Breast epithelium (tissue), 4 donors: ENCODE results near the gene BCAS3. TPM values are rescaled to one million over a fixed set of nuclear protein-coding genes. Genes with fewer than 3 reads are reported as not detected.

Experiments used
- DNase-seq, 2 donors: peaks; one replicate each; pipeline ENCODE4 v3.0.0-alpha.2; 2019; ENCODE audit warnings: low spot score in 2 of 2
- H3K27ac ChIP-seq, 2 donors: fragments of 200-600 bp; sonication (generic) in 1 of 2; one replicate each; pipeline ENCODE4 v1.5.1; 2016 to 2019; ENCODE audit warnings: mild to moderate bottlenecking in 1 of 2
- H3K27me3 ChIP-seq, 2 donors: fragments of 200-600 bp; sonication (generic) in 1 of 2; one replicate each; pipeline versions ENCODE4 v1.5.1 to v1.6.0; 2017 to 2019; ENCODE audit warnings: control low read depth in 1 of 2, mild to moderate bottlenecking in 1 of 2
- H3K36me3 ChIP-seq: fragments of 200-600 bp; one replicate; pipeline ENCODE4 v1.5.1; 2019
- H3K4me1 ChIP-seq, 2 donors: fragments of 200-600 bp; sonication (generic); one replicate each; pipeline ENCODE4 v1.5.1; 2016 to 2019; ENCODE audit warnings: control low read depth in 1 of 2
- H3K4me3 ChIP-seq, 3 donors: fragments of 200-600 bp; sonication (generic); 1 replicate in 2 of 3; 2 replicates in 1 of 3; pipeline ENCODE4 v1.5.1; 2016 to 2019; ENCODE audit warnings: mild to moderate bottlenecking in 3 of 3, moderate library complexity in 2 of 3
- H3K9me3 ChIP-seq, 2 donors: fragments of 200-600 bp; sonication (generic) in 1 of 2; one replicate each; pipeline ENCODE4 v1.5.1; 2016 to 2019; ENCODE audit warnings: control low read depth in 1 of 2
- POLR2A ChIP-seq: fragments of 450-650 bp; IDR thresholded peaks from one replicate; pipeline ENCODE4 v1.6.1; 2016; ENCODE audit warnings: antibody characterized with exemption, mild to moderate bottlenecking, moderate library complexity
- POLR2AphosphoS5 ChIP-seq, 3 donors: sonication (generic); formaldehyde crosslinking; IDR thresholded peaks; one replicate each; pipeline ENCODE4 v1.6.1; 2017; ENCODE audit warnings: antibody characterized with exemption in 3 of 3
- intact Hi-C: fragments of 100-400 bp; cut with DNase I; formaldehyde crosslinking; loops from one replicate; pipeline ENCODE4 v1.15.1; 2023; ENCODE audit warnings: low total_unique reads
- total RNA-seq, 3 donors: library from RNA; depleted of rRNA; stranded (reverse); fragments of >200 nt; gene quantifications; one replicate each; pipeline ENCODE4 v1.1.0, GENCODE V29; 2016
- TF ChIP-seq, protein P1 (sequence below), 3 donors: fragments of 450-650 bp; IDR thresholded peaks; one replicate each; pipeline ENCODE4 v1.5.1; 2016 to 2017; ENCODE audit warnings: antibody characterized with exemption in 3 of 3, mild to moderate bottlenecking in 3 of 3, moderate library complexity in 3 of 3

BCAS3 gene
- total RNA-seq, 3 donors from 2014 or later = 30.8 to 47.9 (median 31.2) TPM

GRCh38 chr17:61203671-61204131 is 526.0 kb downstream of the BCAS3 start:
- peak in 1 of 3 donors; percentile 15 for TF ChIP-seq POLR2AphosphoS5 (IDR thresholded peaks at IDR 0.05)
- TF ChIP-seq POLR2A = no peak
- TF ChIP-seq, protein P1, sequence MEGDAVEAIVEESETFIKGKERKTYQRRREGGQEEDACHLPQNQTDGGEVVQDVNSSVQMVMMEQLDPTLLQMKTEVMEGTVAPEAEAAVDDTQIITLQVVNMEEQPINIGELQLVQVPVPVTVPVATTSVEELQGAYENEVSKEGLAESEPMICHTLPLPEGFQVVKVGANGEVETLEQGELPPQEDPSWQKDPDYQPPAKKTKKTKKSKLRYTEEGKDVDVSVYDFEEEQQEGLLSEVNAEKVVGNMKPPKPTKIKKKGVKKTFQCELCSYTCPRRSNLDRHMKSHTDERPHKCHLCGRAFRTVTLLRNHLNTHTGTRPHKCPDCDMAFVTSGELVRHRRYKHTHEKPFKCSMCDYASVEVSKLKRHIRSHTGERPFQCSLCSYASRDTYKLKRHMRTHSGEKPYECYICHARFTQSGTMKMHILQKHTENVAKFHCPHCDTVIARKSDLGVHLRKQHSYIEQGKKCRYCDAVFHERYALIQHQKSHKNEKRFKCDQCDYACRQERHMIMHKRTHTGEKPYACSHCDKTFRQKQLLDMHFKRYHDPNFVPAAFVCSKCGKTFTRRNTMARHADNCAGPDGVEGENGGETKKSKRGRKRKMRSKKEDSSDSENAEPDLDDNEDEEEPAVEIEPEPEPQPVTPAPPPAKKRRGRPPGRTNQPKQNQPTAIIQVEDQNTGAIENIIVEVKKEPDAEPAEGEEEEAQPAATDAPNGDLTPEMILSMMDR (IDR thresholded peaks at IDR 0.05) = no peak
- Histone ChIP-seq H3K4me1 (no peaks in the 10 kb centered on the region), H3K27me3 (no peaks in the 10 kb centered on the region), H3K9me3 (no peaks in the 10 kb centered on the region), H3K27ac (peak overlapping the region in 1 of 2 donors; percentile 69), H3K36me3 (no peaks in the 10 kb centered on the region), H3K4me3 (no peak overlapping the region)
- no peak for DNase-seq
- intact Hi-C loops = no loop called here

DNA sequence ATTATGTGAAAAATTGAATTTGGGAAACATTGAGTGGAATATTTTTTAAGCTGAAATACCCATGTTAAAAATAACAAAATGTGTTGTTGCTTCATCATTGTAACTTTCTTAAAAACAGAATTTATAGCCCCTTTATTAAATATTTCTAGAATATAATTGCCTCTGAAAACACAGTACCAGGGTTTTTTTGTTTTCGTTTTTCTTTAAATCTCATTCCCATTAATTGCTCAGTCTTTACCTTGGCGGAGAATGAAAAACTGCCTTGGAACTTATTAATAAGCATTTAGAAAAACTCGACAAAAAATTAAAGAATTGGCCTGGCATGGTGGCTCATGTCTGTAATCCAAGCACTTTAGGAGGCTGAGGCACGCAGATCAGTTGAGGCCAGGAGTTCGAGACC is 526.8 kb downstream of the BCAS3 start:
- no peak overlapping the region for H3K4me3 ChIP-seq
- no peaks in the 10 kb centered on the region for H3K9me3 ChIP-seq
- no peak overlapping the region for H3K27ac ChIP-seq
- no peaks in the 10 kb centered on the region for H3K36me3 ChIP-seq
- TF ChIP-seq, protein P1 (IDR thresholded peaks at IDR 0.05) = no peak
- no peak for TF ChIP-seq POLR2AphosphoS5 (IDR thresholded peaks at IDR 0.05)
- TF ChIP-seq POLR2A = no peak
- H3K4me1 ChIP-seq = no peaks in the 10 kb centered on the region
- intact Hi-C loops = no loop called here
- no peaks in the 10 kb centered on the region for H3K27me3 ChIP-seq
- DNase-seq = no peak

- Histone ChIP-seq H3K27me3 (no peaks in the 10 kb centered on the region), H3K36me3 (no peaks in the 10 kb centered on the region), H3K27ac (no peak overlapping the region), H3K4me3 (no peak overlapping the region), H3K9me3 (no peaks in the 10 kb centered on the region), H3K4me1 (no peaks in the 10 kb centered on the region)
- intact Hi-C loops = no loop called here
- TF ChIP-seq POLR2A (no peak), POLR2AphosphoS5 (IDR thresholded peaks at IDR 0.05) (no peak)
- TF ChIP-seq, protein P1 (IDR thresholded peaks at IDR 0.05) = no peak
- no peak for DNase-seq
Observed at GRCh38 chr17:61205401-61205800, 527.8 kb downstream of the BCAS3 start.

DNA sequence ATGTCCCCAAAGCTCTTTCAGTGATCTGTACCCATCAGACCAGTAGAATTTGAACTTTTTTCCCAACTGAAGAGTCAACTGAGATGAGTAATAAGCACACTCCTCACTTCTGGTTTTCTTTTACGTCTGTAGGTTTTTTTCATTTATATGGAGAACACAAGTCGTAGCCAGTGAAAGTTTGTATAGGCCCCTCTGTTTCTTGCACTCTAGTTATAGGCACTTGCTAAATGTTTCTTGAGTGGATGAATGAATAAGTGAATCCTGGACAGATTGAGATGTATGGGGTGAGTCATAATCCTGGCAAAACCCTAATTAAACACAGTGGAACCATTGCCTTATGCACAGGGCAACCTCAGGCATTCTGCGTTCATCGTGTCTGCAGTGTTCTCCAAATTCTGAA is 528.3 kb downstream of the BCAS3 start:
- Histone ChIP-seq H3K9me3 (no peaks in the 10 kb centered on the region), H3K27me3 (no peaks in the 10 kb centered on the region), H3K4me3 (no peak overlapping the region), H3K4me1 (no peaks in the 10 kb centered on the region), H3K27ac (no peak overlapping the region), H3K36me3 (no peaks in the 10 kb centered on the region)
- DNase-seq = no peak
- TF ChIP-seq POLR2A (no peak), POLR2AphosphoS5 (IDR thresholded peaks at IDR 0.05) (no peak)
- TF ChIP-seq, protein P1 (IDR thresholded peaks at IDR 0.05) = no peak
- intact Hi-C loops = no loop called here

DNA sequence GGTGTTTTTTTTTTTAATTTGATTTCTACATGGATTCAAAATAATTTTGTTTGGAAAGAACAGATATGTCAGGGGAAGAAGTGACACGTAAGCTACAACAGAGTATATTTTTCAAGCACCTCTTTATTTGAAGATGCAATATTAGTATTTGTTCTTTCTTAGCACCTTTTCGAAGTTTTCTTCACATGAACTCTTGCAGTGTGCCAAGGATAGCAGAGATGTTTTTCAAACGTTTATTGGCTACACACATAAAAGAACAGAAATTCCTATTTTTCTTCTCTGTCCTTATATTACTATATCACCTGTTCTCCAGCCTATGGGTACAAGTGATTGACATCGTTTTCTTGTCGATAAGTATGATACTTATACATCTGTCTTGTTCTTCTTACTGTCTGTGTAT is 529.3 kb downstream of the BCAS3 start:
- no peak for DNase-seq
- H3K4me1 ChIP-seq = no peaks in the 10 kb centered on the region
- TF ChIP-seq, protein P1 (IDR thresholded peaks at IDR 0.05) = no peak
- TF ChIP-seq POLR2AphosphoS5 (IDR thresholded peaks at IDR 0.05) (no peak), POLR2A (no peak)
- no peaks in the 10 kb centered on the region for H3K36me3 ChIP-seq
- no peak overlapping the region for H3K27ac ChIP-seq
- intact Hi-C loops = no loop called here
- no peaks in the 10 kb centered on the region for H3K9me3 ChIP-seq
- no peak overlapping the region for H3K4me3 ChIP-seq
- H3K27me3 ChIP-seq = no peaks in the 10 kb centered on the region
